ENCODE results near the gene LRRIQ4. TPM values are rescaled to one million over a fixed set of nuclear protein-coding genes. Genes with fewer than 3 reads are reported as not detected.

Gene LRRIQ4
- total and polyA plus RNA-seq, 2 experiments from 2014 or later, result not detected

GRCh38 chr3:169769287-169770181, 43.1 kb upstream of the LRRIQ4 start, which contains the start of gene ACTRT3:
TSS of gene ACTRT3 (minus strand) at chr3:169769561. CDS start at chr3:169769520, 41 bp downstream.
- peak within 1 kb of the TSS; percentile 95 for H3K4me3 ChIP-seq
- H3K27me3 ChIP-seq (replicated peaks; ENCODE audit: insufficient read depth), result no peaks in the 10 kb centered on the region
- H2AFZ ChIP-seq, result peak within 1 kb of the TSS; percentile 99
- H3K9me2 ChIP-seq (ENCODE audit: insufficient read depth), result no peaks in the 10 kb centered on the region
- 5 to 6% methylated on average over 51 of the region's 51 CpGs for WGBS, 2 experiments (ENCODE audit: low coverage in 1 of 2, low lambda C conversion rate in 2 of 2, missing lambda C conversion rate in 2 of 2)
- peak within 1 kb of the TSS; percentile 89 for H3K9ac ChIP-seq
- no peaks in the 10 kb centered on the region for H4K20me1 ChIP-seq (ENCODE audit: insufficient read depth)
- TF ChIP-seq EZH2 (IDR thresholded peaks at IDR 0.05; ENCODE audit: insufficient read depth, poor library complexity, severe bottlenecking), result no peak
- no peak for TF ChIP-seq EZH2phosphoT487 (IDR thresholded peaks at IDR 0.05; ENCODE audit: insufficient read depth, low read depth)
- H3K4me2 ChIP-seq (ENCODE audit: unreplicated experiment), result peak within 1 kb of the TSS; percentile 95
- peaks cover 35% of the 10 kb centered on the region for H3F3A ChIP-seq (ENCODE audit: insufficient read depth)
- peaks cover 4% of the 10 kb centered on the region; the same call in 1 of the 2 replicates for H3K36me3 ChIP-seq (ENCODE audit: low read depth)
- peaks cover 6% of the 10 kb centered on the region for H3K4me1 ChIP-seq (ENCODE audit: insufficient read depth)
- in situ Hi-C loops (cut with MboI), result no loop called here
- H3K79me2 ChIP-seq (ENCODE audit: insufficient read depth), result peaks cover 12% of the 10 kb centered on the region
- no peaks in the 10 kb centered on the region for H3K9me3 ChIP-seq (ENCODE audit: low read depth)
- peak within 1 kb of the TSS; percentile 59 for H3K27ac ChIP-seq
- peak; percentile 85 for DNase-seq

DNA sequence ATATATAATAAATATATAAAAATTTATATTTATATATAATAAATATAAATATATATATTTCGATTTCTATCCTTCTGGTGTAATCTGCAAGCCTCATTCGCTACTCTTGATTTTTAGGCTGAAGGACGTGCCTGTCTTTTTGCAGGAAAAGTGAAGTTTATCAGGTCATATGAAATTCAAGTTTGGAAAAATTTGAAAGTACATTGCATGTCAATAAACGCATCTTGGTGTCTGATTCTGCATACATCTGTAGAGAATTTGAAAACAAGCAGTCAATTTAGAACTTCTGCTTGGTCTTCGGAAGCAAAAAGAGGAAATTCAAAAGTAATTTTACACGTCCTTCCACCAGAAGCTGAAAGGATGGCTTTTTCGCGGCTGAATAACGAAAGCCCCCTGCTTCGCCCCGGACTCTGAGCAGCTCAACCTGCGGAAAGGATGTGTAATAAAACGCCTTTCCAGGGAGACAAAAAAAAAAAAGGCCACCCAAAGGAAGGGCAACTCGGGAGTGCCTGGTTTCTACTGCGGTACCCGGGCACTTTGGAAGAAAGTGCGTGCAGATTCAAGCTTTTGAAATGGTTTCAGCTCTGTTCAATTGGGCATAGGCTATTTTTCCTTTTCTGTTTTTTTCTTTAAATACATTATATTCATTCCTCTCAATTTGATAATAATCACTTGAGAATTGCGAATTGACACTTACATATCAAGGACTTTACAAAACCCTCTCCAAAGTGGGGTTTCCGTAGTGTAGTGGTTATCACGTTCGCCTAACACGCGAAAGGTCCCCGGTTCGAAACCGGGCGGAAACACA, 41.0 kb upstream of the LRRIQ4 start:
- H4K20me1 ChIP-seq (ENCODE audit: insufficient read depth), result no peaks in the 10 kb centered on the region
- TF ChIP-seq EZH2phosphoT487 (IDR thresholded peaks at IDR 0.05; ENCODE audit: insufficient read depth, low read depth) (no peak), EZH2 (IDR thresholded peaks at IDR 0.05; ENCODE audit: insufficient read depth, poor library complexity, severe bottlenecking) (no peak)
- H3K9me2 ChIP-seq (ENCODE audit: insufficient read depth), result no peaks in the 10 kb centered on the region
- peak; percentile 75 for DNase-seq
- peak overlapping the region; percentile 93 for H3K9ac ChIP-seq
- H2AFZ ChIP-seq, result peak overlapping the region; percentile 100
- H3K27ac ChIP-seq, result peak overlapping the region; percentile 96
- H3K79me2 ChIP-seq (ENCODE audit: insufficient read depth), result peaks cover 34% of the 10 kb centered on the region
- peaks cover 22% of the 10 kb centered on the region for H3K4me1 ChIP-seq (ENCODE audit: insufficient read depth)
- 1% methylated on average over 27 of the region's 27 CpGs for WGBS, 2 experiments (ENCODE audit: low coverage in 1 of 2, low lambda C conversion rate in 2 of 2, missing lambda C conversion rate in 2 of 2)
- peaks cover 24% of the 10 kb centered on the region for H3K36me3 ChIP-seq (ENCODE audit: low read depth)
- H3K27me3 ChIP-seq (replicated peaks; ENCODE audit: insufficient read depth), result no peaks in the 10 kb centered on the region
- in situ Hi-C loops (cut with MboI), result no loop called here
- H3F3A ChIP-seq (ENCODE audit: insufficient read depth), result peaks cover 20% of the 10 kb centered on the region
- peak overlapping the region; percentile 98 for H3K4me3 ChIP-seq
- no peaks in the 10 kb centered on the region for H3K9me3 ChIP-seq (ENCODE audit: low read depth)
- peak overlapping the region; percentile 89 for H3K4me2 ChIP-seq (ENCODE audit: unreplicated experiment)

GRCh38 chr3:169772305-169772896, 40.3 kb upstream of the LRRIQ4 start:
- no peak for TF ChIP-seq EZH2phosphoT487 (IDR thresholded peaks at IDR 0.05; ENCODE audit: insufficient read depth, low read depth)
- no peak for TF ChIP-seq EZH2 (IDR thresholded peaks at IDR 0.05; ENCODE audit: insufficient read depth, poor library complexity, severe bottlenecking)
- in situ Hi-C loops (cut with MboI), result no loop called here
- WGBS, 2 experiments (ENCODE audit: low coverage in 1 of 2, low lambda C conversion rate in 2 of 2, missing lambda C conversion rate in 2 of 2), result 0 to 2% methylated on average over 15 of the region's 15 CpGs
- Histone ChIP-seq H3K27me3 (replicated peaks; ENCODE audit: insufficient read depth) (no peaks in the 10 kb centered on the region), H3K27ac (peak overlapping the region; percentile 96), H3K4me3 (peak overlapping the region; percentile 98), H3F3A (ENCODE audit: insufficient read depth) (peaks cover 20% of the 10 kb centered on the region), H3K9me2 (ENCODE audit: insufficient read depth) (no peaks in the 10 kb centered on the region), H2AFZ (peak overlapping the region; percentile 100), H3K36me3 (ENCODE audit: low read depth) (peaks cover 30% of the 10 kb centered on the region), H3K79me2 (ENCODE audit: insufficient read depth) (peaks cover 41% of the 10 kb centered on the region), H3K9me3 (ENCODE audit: low read depth) (no peaks in the 10 kb centered on the region), H3K4me1 (ENCODE audit: insufficient read depth) (peaks cover 22% of the 10 kb centered on the region), H4K20me1 (ENCODE audit: insufficient read depth) (no peaks in the 10 kb centered on the region), H3K4me2 (ENCODE audit: unreplicated experiment) (peak overlapping the region; percentile 89), H3K9ac (peak overlapping the region; percentile 93)
- DNase-seq, result peak; percentile 85
